Bronchial epithelial cell (primary cell): ENCODE data around the gene CD2BP2. TPM values are rescaled to one million over a fixed set of nuclear protein-coding genes. Genes with fewer than 3 reads are reported as not detected.

ENCODE experiments used
- DNase-seq: peaks from one replicate; pipeline ENCODE4 v3.0.0-alpha.2; 2010; ENCODE audit warnings: low read depth
- FAIRE-seq: peaks from 2 replicates; lab custom pipeline; 2011; peaks lifted over from hg19 to GRCh38; lab: Jason Lieb, UNC
- H3K27me3 ChIP-seq: 2 replicates; pipeline ENCODE4 v1.5.1; 2011; ENCODE audit warnings: low read length; ENCODE audit not compliant: control insufficient read depth, insufficient read depth
- H3K36me3 ChIP-seq: 2 replicates; pipeline ENCODE4 v1.5.1; 2011; ENCODE audit warnings: low read length; ENCODE audit not compliant: control insufficient read depth, insufficient read depth
- H3K4me3 ChIP-seq: 2 replicates; pipeline ENCODE4 v1.5.1; 2011; ENCODE audit warnings: mild to moderate bottlenecking, low read depth, low read length, control low read depth
- total RNA-seq: library from RNA; depleted of rRNA; stranded (reverse); fragments of >200 nt; gene quantifications from 2 replicates; pipeline ENCODE4 v1.2.1, GENCODE V29; 2014
- TF ChIP-seq, protein P1 (sequence below): IDR thresholded peaks from 2 replicates; pipeline ENCODE4 v1.5.1; 2011; ENCODE audit warnings: mild to moderate bottlenecking, moderate library complexity, low read length, control low read depth, inconsistent platforms; ENCODE audit not compliant: insufficient read depth, severe bottlenecking

Gene CD2BP2
- total RNA-seq, 1 donor from 2014 or later, result 37.6 TPM

DNA sequence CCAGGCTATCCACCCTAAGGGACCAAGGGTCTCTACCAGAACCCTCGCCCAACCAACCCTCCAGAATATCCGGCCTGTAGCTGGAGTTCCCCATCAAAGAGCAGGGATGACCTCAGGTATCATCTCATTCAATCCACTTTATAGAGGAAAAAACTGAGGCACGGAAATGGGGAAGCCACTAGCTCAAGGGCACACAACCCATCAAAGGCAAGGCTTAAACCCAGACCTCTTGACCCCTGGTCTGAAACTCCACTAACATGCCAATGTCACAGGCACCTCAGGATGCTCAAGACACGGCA lies 13.6 kb upstream of the CD2BP2 start:
- FAIRE-seq, result no peak
- no peak for DNase-seq
- TF ChIP-seq, protein P1, sequence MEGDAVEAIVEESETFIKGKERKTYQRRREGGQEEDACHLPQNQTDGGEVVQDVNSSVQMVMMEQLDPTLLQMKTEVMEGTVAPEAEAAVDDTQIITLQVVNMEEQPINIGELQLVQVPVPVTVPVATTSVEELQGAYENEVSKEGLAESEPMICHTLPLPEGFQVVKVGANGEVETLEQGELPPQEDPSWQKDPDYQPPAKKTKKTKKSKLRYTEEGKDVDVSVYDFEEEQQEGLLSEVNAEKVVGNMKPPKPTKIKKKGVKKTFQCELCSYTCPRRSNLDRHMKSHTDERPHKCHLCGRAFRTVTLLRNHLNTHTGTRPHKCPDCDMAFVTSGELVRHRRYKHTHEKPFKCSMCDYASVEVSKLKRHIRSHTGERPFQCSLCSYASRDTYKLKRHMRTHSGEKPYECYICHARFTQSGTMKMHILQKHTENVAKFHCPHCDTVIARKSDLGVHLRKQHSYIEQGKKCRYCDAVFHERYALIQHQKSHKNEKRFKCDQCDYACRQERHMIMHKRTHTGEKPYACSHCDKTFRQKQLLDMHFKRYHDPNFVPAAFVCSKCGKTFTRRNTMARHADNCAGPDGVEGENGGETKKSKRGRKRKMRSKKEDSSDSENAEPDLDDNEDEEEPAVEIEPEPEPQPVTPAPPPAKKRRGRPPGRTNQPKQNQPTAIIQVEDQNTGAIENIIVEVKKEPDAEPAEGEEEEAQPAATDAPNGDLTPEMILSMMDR, result no peak
- H3K4me3 ChIP-seq, result peak overlapping the region; percentile 66
- peaks cover 11% of the 10 kb centered on the region for H3K36me3 ChIP-seq
- no peaks in the 10 kb centered on the region for H3K27me3 ChIP-seq

DNA sequence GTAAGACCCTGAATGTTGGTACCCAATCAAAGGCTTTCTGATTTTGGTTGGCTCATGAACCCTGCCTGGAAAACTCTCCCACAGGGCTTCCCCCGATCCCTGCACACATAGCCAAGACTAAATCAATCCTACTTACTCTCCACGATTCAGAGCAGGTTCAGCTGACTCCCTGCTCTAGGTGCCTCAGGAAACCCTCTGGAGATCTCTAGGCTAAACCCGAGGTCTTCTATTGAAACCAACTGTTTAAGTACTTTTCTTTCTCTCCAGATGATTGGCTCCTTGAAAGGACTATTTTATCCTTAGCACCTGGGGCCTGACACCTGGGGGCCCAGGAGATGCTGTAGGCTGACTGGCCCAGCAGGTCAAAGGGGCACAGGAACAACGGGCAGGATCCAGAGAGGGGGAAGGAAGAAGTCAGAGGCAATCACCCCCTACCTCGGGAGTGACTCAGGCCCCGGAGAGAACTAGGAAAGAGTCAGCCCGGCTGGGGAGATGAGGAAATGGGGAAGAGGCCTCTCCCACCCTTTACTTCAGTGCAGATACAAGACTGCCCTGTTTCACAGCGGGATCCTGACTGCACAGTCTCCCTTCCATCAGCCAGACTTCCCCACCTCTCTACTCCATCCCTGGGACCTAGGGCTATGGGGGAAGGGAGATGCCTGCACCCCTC lies 13.1 kb upstream of the CD2BP2 start:
- Histone ChIP-seq H3K4me3 (peak overlapping the region; percentile 66), H3K36me3 (peaks cover 11% of the 10 kb centered on the region), H3K27me3 (no peaks in the 10 kb centered on the region)
- DNase-seq (peak; percentile 62), FAIRE-seq (no peak)
- TF ChIP-seq, protein P1, result no peak

DNA sequence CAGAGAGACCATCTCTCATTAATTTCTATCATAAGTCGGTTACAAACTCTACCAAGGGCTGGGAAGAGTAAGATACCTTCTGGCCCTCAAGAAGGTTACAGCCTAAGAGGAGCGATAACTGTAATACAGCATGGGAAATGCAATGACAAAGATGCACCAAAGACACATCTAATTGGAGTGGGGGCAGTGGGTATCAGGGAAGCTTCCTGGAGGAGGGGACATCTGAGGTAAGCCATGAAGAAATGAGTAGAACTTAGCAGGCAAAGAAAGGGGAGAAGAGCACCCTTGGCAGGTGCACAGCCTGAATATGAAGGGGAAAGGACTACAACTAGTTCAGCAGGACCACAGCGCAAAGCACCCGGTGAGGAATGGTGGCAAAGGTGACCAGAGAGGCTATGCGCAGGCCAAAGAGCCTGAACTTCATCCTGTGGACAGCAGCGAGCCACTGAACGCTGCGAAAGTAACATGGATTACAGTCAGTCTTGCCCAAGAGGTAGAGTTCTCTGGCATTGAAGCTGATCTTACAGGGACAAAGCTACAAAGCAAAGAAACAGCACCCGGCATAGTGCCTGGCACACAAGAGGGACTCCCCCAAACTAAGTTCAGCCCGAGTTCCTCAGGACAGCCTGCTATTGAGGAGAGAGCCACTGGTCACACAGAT lies 12.4 kb upstream of the CD2BP2 start:
- DNase-seq (no peak), FAIRE-seq (no peak)
- peak overlapping the region; percentile 66 for H3K4me3 ChIP-seq
- H3K36me3 ChIP-seq, result peaks cover 15% of the 10 kb centered on the region
- TF ChIP-seq, protein P1, result no peak
- no peaks in the 10 kb centered on the region for H3K27me3 ChIP-seq

DNA sequence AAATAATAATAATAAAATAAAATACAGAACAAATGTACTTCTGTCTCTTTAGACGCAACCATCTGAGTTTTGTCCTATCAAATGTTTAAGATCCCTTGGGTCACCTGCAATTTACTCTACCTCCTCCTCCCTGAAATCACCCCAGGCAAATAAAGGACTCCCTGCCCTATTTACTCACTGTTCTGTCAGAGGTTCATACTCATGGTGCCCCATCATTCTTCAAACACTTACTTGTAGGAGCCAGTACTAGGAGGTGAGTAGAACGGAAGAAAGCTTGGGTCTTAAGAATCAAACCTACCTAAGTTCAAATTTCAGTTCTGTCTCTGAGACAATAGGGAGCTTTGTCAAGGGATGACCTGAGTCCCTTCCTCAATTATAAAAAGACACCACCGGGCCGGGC lies 11.4 kb upstream of the CD2BP2 start:
- TF ChIP-seq, protein P1, result no peak
- Histone ChIP-seq H3K4me3 (no peak overlapping the region), H3K36me3 (peaks cover 17% of the 10 kb centered on the region), H3K27me3 (no peaks in the 10 kb centered on the region)
- no peak for FAIRE-seq
- peak; percentile 74 for DNase-seq

DNA sequence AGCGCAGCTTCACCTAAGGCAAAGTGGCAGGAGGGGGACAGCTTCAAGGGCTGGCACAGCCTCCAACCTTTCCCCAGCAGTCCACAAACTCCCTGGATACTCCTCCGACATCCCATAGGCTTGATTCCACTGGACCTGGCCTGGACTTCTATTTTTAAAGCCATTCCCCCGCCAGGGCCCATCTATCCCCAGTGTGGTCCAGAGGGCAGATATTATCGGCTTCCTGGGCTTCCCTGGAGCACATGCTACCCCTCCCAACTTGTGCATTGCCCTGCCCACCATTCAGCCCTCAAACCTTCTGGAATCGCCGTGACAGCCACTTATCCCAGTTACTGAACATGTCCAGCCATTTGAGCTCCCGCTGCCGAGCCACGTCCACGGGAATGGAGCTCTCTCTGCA lies 10.1 kb upstream of the CD2BP2 start:
- DNase-seq (no peak), FAIRE-seq (no peak)
- Histone ChIP-seq H3K36me3 (peaks cover 19% of the 10 kb centered on the region), H3K4me3 (no peak overlapping the region), H3K27me3 (no peaks in the 10 kb centered on the region)
- TF ChIP-seq, protein P1, result no peak
